Stimulated activated CD8-positive, alpha-beta memory T cell treated with anti-CD3 and anti-CD28 coated beads, Interleukin-7, amount 100 ng/mL, for 1 hour (primary cell): ENCODE results near the gene AFTPH.

Source experiments
- DNase-seq, 2 donors: peaks; one replicate each; pipeline ENCODE4 v3.0.0-alpha.2; 2020; ENCODE audit warnings: low read depth in 2 of 2

AFTPH gene

DNA sequence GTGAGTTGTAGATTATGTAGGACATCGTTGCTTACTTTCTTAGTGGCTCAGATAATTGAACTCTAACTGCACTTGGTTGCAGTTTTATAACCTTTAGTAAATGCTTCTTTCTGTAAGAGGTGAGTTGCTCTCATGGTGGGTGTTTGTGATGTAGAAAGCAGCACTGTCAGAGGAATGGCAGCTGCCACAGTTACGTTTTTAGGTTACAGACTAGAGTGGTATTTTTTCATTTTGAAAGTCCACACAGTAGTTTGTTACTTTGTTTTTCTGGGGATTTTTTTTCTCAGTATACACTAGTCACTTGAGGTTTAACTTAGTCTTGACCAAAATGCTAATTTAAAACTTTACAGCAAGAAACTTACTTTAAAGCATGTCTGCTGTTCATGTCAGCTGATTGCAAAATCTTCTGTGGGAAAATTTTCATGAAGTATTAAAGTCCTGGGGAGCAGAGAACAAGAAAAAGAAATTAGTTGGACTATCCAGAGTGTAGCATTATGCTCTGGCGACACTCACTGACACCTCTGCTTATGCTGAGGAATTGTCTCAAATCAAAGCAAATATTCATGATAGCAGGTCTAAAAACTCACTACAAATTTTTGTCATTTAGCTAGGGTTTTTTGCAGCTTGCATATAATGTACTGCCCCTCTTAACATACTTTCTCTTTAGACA lies 14.8 kb downstream of the AFTPH start:
- no peak for DNase-seq

DNA sequence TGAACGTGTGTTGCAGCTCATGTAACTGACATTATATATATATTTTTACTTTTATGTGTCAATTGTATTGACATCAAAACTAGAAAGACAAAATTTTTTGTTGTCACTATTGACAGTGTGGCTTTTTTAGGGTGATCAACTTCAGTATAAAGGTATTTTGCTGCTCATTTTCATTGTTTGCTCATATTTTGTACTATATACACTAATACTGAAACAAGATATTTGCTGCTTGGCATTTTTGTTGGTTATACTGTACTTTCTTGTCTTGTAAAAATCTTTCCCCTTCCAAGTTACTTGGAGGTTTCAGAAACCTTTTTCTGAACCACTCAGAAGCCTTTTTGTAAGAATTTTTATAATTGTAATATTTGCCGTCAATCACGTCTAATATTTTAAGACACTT lies 16.5 kb downstream of the AFTPH start:
- DNase-seq, result no peak

DNA sequence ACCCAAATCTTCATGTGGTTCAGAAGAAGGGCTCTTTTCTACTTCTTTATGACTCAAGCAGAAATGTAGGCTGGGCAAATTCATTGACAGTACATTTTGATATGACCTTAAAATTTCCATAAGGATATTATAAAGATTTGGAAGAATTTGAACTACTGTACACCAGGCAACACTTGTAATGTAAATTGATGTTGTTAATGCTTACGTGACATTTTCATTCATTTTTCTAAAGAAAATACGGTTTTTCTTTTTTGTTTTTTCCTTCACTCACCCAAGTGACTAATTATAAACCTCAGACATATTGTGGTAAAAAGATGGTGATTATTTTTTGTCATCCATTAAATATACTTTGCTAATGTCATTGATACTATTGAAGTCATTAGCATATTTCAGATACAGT lies 17.4 kb downstream of the AFTPH start:
- no peak for DNase-seq

DNA sequence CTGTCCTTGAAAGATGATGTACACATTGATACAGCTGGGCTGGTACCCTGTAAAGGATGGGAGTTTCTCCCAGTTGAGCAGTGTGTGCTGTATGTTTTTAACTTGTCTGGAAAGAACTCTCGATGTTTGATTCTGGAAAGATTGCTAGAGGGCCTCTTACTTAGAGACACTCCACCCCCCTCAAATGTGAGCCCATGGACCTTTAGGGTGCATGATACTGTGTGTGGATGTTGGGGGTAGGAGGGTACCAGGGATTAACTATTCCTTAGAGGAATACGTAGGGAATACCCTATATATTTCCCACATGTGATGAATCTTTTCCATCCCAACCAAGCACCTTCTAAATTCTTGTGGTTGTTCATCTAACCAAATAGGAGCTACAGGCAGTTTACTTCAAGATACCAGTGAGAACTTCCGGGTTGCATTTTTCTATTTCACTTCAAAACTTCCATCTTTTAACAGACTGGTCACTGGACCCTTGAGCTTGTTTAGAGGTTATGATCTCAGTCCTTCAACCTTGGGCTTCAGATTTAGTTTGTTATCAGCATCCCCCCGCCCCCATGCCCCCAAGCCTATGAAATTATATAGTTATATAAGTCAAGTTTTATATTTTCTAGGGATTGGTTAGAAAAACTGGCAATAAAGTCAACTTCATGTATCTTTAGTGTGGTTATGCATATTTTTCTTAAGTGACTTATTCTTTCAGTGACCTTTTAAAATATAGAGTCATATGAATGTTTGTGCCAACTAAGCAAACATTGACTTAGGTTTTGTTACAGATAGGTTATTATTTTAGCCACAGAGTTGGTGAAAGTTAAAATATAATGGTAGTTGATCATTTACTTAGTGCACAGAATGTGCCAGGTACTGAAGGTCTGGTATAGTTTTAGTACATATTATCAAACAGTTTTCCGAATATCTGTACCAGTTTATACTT lies 18.2 kb downstream of the AFTPH start:
- no peak for DNase-seq

DNA sequence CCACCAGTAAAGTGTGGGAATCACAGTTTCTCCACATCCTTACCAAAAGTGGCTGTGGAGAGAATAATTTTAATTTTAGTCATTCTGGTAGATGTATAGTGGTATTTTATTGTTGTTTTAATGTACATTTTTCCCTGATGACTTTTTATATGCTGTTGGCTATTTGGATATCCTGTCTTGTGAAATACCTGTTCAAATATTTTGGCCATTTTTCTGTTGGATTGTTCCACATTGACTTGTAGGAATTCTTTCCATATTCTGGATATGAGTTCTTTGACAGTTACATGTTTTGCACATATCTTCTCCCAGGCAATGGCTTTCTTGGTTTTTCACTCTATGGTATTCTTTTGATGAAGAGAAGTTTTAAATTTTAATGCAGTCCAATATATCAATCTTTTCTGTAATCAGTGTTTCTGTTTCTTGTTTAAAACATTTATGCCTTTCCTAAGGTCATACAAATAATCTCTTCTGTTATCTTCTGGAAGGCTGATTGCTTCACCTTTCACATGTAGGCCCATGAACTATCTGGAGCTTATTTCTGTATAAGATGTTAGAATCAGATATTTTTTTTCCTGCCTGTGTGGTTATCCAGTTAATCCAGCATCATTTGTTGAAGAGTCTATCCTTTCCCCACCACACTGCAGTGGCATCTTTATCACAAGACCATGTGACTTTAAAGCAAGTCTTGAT lies 19.0 kb downstream of the AFTPH start:
- DNase-seq, result no peak

DNA sequence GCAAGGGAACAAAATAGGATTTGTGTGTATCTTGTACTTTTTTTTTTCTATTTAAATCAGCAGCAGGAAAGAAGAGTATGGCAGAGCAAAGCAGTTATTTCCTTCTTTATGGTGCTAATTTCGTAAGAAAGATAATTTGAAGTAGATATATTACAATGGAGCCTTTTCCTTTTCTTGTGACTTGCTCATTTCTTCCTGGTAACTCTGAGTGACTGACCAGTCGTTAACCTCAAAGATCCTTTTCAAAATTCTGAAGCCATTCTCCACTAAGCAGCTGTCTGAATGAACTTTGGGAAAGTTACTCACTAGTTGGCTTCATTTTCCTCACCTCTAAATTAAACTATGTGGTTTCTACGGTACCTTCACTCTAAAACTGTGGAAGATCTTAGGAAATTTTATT lies 24.6 kb downstream of the AFTPH start:
- DNase-seq, result no peak

DNA sequence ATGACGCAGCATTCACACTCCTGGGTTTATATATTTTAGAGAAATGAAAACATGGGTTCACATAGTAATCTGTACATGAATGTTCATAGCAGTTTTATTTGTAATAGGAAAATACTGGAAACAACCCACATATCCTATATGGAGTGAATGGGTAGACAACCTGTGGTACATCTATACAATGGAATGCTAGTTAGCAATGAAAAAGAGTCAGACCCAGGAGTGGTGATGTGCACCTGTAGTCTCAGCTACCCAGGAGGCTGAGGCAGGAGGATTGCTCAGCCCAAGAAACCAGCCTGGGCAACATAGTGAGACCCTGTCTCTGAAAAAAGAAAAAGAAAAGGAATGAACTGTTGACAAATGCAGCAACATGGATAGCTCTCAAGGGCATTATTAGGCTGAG lies 25.9 kb downstream of the AFTPH start:
- no peak for DNase-seq

DNA sequence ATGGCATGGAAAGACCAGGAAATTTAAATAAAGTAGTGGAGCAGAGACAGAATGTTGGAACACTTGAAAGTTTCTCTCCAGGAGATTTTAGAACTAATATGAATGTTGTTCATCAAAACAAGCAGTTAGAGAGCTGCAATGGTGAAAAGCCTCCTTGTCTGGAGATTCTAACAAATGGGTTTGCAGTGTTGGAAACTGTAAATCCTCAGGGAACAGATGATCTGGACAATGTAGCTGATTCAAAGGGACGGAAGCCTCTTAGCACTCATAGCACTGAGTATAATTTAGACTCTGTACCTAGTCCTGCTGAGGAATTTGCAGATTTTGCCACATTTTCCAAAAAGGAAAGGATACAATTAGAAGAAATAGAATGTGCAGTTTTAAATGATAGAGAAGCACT lies 27.7 kb downstream of the AFTPH start:
- no peak for DNase-seq

DNA sequence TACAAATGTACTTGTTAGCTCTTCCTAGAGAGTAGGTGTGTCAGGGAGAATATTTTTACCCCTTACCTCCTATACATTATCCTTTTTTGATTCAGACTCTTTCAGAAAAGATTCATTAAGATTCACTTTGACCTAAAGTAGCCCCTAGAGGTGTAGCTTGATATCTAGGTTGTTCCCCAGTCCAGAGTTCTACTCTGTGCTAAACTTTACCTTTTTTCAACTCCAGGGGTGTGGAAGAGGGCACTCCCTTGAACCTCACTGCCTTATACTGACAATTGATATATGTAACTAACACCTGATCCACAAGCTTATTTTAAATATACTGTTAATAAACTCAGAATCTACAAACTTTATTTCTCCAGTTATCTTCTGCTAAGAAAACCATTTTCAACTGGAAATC lies 30.0 kb downstream of the AFTPH start:
- DNase-seq, result no peak

DNA sequence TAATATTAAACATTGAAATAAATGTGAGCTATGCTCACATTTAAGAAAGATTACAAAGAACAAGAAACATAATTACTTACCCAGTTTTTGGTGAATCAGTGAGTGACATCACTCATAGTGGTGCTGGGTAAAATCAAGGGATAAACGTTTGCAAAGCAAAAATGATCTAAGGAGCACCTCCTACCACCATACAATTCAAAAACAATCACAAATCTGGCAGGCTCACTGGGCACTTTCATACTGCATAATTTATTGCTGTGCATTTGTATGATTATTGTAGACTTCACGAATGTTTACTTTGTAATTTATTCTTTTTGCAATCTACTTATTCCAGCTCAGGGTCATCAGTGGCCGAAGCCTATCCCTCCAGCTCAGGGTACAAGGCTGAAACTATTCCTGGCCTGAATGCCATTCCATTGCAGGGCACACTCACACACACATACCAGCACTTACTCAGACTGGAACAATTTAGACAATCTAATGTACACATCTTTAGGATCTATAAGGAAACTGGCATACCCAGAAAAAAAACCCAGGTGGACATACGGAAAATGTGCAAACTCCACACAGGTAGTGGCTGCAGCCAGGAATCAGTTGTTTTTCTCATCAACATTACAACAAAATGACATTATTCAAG lies 34.4 kb downstream of the AFTPH start:
- no peak for DNase-seq

DNA sequence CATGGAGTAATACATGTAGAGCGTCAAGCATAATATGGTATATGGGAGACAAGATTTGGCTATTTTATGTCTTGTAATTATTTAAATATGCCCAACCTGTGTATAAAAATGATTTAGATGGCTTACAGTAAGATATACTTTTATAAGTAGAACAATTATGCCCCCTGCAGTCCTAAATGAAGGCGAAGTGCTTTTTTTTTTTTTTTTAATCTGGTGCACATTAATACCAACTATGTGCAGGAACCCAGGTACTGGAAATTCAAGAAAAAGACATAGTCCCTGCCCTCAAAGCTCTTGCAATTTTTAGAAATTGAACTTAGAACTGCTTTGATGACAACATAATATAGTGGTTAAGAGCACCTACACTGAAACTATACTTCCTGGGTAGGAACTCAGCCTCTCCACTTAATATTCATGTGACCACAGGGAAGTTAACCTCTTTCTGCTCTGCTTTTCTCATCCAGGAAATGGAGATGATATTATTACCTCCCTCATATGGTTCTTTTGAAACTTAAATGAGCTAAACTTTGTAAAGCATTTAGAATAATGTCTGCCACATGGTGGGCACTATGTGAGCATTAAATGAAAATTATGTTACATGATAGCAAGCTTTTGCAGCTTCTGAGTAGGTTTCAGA lies 38.1 kb downstream of the AFTPH start:
- DNase-seq, result no peak

DNA sequence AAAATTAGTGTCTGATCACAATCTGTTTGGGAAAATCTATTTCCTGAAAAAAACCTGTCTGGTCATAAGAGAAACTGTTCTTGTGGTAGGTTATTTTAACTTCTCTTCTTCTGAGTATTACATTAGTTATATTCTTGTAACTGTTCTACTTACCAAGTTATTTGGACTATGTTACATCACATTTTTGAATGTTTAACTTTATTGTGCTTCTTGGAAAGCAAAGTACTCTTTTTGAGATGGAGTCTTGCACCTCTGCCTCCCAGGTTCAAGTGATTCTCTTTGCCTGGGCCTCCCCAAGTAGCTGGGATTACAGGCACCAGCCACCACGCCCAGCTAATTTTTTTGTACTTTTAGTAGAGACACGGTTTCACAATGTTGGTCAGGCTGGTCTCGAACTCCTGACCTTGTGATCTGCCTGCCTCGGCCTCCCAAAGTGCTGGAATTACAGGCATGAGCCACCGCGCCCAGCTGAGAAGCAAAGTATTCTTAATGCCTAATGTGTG lies 39.4 kb downstream of the AFTPH start:
- no peak for DNase-seq

DNA sequence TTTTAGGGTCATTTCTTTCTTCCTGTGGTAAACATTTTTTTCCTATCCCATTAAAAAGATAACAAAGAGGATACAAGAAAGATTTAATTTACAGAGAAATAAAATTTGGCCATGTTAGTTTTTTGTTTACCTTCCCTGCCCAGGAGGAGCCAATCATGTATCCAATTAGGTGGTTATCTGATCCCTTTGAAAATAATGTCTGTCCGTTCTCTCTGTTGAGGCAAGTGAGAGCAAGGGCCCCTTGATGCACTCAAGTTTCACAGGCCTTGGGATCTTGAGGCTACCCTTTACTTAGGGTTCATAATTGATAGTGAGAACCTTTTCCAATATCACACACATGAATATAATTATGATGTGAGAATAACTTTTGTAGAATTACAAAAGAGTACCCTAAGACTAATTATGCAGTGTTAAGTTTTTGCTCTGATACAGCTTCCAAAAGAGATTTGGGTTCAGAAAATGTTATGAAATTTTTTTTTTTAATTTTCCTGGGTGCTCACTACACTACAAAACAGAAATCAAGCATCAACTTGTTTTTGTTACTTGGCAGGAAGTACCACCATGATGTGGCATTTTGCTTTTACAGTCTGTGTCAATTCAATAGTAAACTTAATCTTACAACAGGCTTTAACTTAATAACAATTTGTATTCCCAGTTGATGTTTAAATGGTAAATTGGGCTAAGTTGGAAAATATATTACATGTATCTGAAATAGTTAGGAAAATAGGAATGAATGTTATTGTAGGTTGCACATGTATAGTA lies 42.0 kb downstream of the AFTPH start:
- DNase-seq, result no peak

DNA sequence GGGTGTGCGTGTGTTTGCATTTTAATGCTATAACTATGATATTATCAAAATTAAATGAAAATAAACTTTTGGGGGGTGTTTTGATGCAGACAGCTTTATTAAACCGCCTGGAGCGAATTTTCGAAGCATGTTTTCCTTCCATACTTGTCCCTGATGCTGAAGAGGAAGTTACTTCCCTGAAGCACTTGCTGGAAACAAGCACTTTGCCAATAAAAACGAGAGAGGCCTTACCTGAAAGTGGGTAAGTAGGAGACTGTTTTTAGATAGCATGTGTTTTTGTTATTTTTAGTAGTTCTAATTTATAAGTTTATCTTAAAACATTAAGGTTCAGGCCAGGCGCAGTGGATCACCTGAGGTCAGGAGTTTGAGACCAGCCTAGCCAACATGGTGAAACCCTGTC lies 43.3 kb downstream of the AFTPH start:
- no peak for DNase-seq

DNA sequence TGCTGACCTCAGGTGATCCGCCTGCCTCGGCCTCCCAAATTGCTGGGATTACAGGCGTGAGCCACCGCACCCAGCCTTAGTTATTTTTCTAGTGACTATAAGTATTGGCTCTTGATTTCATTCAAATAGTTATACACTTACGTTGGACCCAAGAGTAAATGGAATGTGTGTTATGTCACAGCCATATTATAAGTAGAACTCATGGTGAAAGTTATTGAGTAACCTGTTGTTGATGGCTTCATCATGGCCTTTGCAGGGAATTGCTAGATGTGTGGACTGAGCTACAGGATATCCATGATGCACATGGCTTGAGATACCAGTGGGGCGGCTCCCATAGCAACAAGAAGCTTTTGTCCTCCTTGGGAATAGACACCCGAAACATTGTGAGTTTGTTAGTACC lies 44.7 kb downstream of the AFTPH start:
- no peak for DNase-seq

DNA sequence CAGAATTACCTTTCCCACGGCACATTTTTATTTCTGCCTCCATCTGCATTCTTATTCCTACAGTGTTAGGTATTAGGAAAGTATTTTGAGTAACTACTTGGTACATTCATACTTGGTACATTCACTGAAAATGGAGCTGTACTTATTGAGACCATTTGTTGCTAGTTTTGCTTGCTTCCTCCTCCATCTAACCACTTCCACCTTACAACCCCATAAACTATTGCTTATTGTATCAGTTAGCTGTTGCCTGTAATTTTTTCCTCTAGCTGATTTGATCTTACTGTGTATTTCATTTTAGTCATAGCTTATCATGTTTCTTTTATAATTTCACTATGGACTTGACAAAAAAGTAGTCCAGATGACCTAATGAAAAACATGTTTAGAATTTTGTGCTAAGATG lies 50.7 kb downstream of the AFTPH start:
- DNase-seq, result no peak

DNA sequence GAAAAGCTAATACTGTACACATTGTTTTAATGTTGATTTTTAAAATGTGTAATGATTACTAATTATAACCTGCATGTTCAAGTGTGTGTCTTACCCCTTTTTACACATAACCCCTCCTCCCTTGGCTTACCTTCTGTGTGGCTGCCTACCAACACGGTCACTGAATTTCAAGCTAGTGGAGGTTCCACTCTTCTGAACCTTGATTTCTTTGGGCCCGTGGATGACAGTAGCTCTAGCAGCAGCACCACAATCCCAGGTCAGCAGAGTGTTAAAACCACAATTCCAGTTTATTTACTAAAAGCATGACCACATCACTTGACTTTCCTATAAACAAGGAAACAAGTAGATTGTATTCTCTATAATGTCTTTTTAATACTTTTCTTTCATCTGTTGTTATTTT lies 56.9 kb downstream of the AFTPH start:
- DNase-seq, result no peak

DNA sequence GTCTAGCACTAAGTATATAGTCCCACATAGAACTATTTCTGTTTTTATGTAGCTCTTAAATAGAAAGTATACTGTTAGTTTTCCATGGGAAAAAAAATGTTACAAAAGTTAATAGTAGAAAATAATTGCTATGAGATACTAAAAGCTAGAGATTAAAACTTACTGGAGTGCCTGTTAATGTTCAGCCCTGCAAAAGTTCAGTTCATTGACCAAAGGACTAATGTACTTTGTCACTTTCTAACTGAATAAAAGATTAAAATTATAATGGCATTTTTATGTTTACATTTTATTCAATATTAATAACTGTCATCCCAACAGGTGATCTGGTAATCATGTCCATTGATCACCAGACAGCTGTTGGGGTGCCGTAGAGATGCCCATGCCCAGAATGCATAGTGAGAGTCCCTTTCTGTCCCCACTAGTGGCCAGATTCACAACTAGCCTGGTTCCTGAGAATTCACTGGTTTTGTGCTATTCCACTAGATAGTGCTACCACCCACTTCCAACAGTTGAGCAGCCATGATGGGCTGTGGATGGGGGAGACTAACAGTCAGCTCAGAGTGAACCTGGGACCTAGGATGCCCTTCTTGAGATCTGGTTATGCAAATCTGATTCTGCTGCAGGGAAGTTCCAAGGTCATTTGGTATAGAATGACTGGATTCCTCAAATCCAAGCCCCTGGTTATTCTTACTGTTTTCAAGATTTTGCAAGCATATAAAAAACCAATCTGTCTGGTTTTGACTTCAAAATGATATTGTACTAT lies 57.8 kb downstream of the AFTPH start:
- DNase-seq, result no peak

DNA sequence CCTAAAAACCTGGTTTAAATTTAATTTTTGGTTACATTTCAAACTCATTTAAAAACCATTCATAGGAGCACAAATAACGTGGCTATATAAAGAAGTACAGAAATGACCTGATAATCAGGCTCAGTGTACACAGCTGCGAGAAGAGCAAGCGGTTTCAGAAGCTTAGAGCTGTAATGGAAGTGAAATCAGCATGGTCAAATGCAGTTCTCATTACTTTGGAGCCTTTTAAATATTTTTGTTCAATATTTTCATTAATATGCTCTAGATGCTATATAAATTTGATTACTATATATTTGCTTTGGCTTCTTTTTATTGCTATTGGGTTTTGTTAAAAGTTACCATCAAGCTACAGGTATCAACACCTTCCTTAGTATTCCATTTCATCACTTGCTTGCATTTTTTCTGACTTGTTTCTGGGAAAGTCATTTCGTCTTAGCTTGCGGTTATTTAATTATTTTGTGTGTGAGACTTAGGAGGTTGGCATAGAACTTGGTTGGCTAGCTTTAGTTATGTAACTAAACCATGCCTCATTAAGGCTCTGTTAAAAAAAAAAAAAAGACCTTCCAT lies 58.7 kb downstream of the AFTPH start:
- DNase-seq, result no peak

DNA sequence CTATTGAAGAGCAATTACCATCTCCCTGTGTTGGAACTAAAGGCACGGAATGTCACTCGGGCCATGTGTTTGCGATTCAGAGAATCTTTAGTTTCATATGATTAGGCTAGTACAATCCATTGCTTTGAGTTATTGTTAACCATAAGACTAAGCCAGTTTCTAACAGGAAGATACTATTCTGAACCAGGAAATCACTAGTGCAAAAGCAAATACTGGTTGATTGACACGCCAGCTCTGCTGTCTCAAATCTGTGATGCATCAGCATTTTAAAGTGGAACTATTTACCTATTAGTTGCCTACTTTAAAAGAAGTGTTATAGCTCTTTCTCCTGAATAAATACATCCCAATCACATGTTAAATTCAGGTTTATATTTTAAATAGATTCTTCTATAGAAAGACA lies 61.9 kb downstream of the AFTPH start:
- DNase-seq, result no peak
